PC-9 (cell line): ENCODE measurements around the gene FERMT1.

Source experiments
- EZH2 ChIP-seq: fragments of 200-600 bp; sonication (generic); IDR thresholded peaks from 2 replicates; pipeline ENCODE4 v1.8.0; 2017; ENCODE audit warnings: antibody characterized with exemption, low read depth
- TF ChIP-seq, protein P1 (sequence below): fragments of 200-600 bp; sonication (generic); conservative IDR thresholded peaks from 2 replicates; pipeline ENCODE4 v1.6.1; 2017; ENCODE audit warnings: mixed run types, antibody characterized with exemption, mild to moderate bottlenecking, moderate library complexity

DNA sequence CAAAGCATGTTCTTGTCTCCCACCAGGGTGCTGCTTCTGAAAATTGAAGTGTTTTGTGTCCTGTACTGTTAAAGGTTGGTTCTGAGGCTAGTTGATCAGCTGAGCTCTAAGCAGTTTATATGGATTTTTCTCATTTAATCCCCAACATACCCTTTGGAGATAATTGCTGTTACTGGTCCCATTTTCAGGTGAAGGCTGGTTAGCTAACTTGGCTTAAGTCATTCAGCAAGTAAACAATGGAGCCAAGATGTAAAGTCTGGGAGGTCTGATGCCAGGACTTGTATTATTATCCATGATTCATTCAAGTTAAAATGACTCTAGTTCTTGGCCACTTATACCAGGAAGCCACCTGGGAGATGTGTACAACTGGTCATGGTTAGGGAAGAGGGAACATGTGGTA, 42.5 kb upstream of the FERMT1 start:
- TF ChIP-seq, protein P1, sequence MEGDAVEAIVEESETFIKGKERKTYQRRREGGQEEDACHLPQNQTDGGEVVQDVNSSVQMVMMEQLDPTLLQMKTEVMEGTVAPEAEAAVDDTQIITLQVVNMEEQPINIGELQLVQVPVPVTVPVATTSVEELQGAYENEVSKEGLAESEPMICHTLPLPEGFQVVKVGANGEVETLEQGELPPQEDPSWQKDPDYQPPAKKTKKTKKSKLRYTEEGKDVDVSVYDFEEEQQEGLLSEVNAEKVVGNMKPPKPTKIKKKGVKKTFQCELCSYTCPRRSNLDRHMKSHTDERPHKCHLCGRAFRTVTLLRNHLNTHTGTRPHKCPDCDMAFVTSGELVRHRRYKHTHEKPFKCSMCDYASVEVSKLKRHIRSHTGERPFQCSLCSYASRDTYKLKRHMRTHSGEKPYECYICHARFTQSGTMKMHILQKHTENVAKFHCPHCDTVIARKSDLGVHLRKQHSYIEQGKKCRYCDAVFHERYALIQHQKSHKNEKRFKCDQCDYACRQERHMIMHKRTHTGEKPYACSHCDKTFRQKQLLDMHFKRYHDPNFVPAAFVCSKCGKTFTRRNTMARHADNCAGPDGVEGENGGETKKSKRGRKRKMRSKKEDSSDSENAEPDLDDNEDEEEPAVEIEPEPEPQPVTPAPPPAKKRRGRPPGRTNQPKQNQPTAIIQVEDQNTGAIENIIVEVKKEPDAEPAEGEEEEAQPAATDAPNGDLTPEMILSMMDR, result no peak
- no peak for TF ChIP-seq EZH2
